Right renal cortex interstitium (tissue), 3 donors: ENCODE measurements around the gene UQCRC1. TPM values are rescaled to one million over a fixed set of nuclear protein-coding genes. Genes with fewer than 3 reads are reported as not detected.
A peak's percentile ranks its signal among the peaks of the same experiment; 100 is the strongest.

ENCODE experiments used
- DNase-seq, 3 donors: peaks; one replicate each; pipeline ENCODE4 v3.0.0-alpha.2; 2013; ENCODE audit warnings: low read depth in 3 of 3, low spot score in 2 of 3
- polyA plus RNA-seq, 3 donors: library from polyadenylated mRNA; unstranded; fragments of 120-200 nt; gene quantifications; one replicate each; pipeline ENCODE4 v1.2.1, GENCODE V29; 2013; ENCODE audit not compliant: insufficient read length in 3 of 3

UQCRC1 gene
- polyA plus RNA-seq, 3 donors = 294 to 321 (median 294) TPM

- no peak for DNase-seq
Observed at GRCh38 chr3:48599509-48600285, 9.7 kb downstream of the UQCRC1 start.

GRCh38 chr3:48599077-48599501, 10.4 kb downstream of the UQCRC1 start:
- no peak for DNase-seq

GRCh38 chr3:48598323-48599076, 10.9 kb downstream of the UQCRC1 start:
- DNase-seq = peak; percentile 64 to 75 (median 74)

GRCh38 chr3:48597408-48597800, 12.0 kb downstream of the UQCRC1 start:
- DNase-seq = no peak

- no peak for DNase-seq
Observed at GRCh38 chr3:48596676-48597407, 12.6 kb downstream of the UQCRC1 start.

DNA sequence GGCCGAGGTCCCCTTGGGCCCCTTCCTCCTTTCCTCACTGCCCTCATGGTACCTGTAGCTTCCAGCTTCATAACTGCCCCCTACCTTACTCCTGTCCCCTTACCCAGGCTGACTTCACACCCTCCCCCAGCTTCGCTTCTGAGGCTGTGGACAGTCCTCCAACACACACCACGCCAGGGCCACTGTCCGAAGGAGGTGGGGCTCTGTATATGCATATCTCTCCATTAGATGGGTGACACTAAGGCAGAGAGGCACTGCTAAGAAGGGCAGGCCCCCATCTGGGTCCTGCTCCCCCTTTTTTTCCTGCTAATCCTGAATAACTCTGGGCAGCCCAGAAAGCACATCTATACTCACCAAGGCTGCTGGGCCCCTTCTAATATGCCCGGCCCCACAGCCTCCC, 13.3 kb downstream of the UQCRC1 start:
- no peak for DNase-seq

GRCh38 chr3:48595526-48596121, 13.8 kb downstream of the UQCRC1 start:
- peak in 1 of 3 donors; percentile 16 for DNase-seq

DNA sequence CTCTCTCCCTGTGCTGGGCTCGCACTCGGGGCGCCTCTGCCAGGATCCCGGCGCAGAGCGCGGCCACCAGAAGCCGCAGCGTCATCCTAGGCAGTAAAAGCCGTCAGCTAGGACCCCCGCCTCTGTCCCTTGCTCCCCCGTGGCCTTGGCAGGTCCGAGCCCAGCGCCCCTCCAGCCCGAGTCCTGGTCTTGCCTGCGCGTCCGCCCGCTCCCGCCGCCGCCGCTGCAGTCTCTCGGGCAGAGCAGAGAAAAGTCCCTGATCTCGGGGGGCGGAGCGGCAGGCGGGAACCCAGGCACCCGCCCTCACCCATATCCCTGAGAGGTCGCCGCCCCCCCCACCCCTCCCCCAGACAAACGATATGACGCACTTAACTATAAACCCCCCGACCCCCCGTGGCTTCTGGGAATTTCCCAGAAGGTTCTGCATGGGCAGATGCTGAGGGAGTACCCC, 14.3 kb downstream of the UQCRC1 start, which contains the start of gene COL7A1:
Gene COL7A1 (minus strand): TSS at position 255 of the 451 bp plus-strand sequence. CDS start 170 bp downstream, at position 85.
- no peak for DNase-seq

GRCh38 chr3:48594417-48595049, 14.9 kb downstream of the UQCRC1 start:
- no peak for DNase-seq

- no peak for DNase-seq
Observed at GRCh38 chr3:48593337-48593736, 16.1 kb downstream of the UQCRC1 start.

DNA sequence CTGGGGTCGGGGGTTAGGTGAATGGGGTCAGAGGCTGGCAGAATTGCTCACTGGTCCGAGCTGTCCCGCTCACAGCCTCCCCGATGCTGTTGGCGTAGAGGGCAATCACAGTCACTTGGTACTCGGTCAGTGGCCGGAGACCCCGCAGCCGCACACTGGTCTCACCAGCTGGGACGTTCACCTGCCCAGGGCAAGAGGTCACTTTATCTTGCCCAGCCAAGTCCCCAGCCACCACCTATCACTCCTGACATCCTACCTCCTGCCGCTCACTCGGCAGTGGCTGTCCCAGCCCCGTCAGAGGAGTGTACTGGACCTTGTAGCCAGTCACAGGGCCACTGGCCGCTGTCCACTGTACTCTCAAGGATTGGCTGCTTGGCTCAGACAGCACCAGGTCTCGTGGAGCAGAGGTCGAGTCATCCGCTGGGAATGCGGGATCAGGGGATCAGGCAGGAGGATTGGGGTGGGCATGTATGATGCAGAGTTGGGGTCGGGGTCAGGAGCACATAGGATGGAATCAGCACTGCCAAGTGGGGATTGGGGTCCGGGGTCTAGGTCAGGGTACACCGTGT, 16.8 kb downstream of the UQCRC1 start:
- DNase-seq = no peak

- DNase-seq = no peak
Observed at GRCh38 chr3:48591886-48592518, 17.4 kb downstream of the UQCRC1 start.

DNA sequence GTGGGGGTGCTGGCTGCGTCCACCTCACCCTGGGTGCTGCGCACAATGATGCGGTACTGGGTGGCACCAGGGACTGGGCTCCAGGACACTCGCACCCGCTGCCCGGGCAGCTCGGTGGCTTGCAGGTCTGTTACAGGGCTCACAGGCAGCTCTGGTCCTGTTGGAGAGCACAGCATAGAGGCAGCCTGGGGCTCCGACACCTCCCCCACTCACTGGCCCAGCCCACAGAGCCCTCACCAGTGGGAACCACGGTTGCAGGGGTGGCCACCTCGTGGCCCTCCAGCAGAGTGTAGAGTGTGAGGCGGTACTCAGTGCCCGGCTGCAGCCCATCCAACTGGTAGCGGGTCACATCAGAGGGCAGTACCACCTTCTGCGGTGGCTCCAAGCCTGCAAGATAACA, 18.0 kb downstream of the UQCRC1 start:
- DNase-seq = no peak

DNA sequence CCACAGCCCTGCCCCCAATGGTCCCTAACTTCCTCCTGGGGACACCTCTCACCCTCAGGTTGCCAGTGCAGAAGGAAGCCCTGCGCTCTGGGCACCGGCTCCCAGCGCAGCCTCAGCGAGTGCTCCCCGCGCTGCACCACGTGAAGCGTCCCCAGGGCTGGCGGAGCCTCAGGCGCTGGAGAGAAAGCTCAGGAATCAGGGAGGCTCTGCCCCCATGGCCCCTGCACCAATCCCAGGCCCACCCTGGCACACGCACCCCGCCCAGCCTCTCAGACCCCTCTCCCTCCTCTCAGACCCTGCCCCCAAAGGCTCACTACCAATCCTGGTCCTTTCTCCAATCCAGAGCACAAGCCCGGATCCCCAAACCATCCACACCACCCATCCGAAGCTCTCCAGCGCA, 21.2 kb downstream of the UQCRC1 start:
- DNase-seq = no peak

GRCh38 chr3:48587686-48588085, 21.8 kb downstream of the UQCRC1 start:
- DNase-seq = no peak

GRCh38 chr3:48585411-48585810, 24.0 kb downstream of the UQCRC1 start:
- no peak for DNase-seq

GRCh38 chr3:48584836-48585235, 24.6 kb downstream of the UQCRC1 start:
- DNase-seq = no peak

DNA sequence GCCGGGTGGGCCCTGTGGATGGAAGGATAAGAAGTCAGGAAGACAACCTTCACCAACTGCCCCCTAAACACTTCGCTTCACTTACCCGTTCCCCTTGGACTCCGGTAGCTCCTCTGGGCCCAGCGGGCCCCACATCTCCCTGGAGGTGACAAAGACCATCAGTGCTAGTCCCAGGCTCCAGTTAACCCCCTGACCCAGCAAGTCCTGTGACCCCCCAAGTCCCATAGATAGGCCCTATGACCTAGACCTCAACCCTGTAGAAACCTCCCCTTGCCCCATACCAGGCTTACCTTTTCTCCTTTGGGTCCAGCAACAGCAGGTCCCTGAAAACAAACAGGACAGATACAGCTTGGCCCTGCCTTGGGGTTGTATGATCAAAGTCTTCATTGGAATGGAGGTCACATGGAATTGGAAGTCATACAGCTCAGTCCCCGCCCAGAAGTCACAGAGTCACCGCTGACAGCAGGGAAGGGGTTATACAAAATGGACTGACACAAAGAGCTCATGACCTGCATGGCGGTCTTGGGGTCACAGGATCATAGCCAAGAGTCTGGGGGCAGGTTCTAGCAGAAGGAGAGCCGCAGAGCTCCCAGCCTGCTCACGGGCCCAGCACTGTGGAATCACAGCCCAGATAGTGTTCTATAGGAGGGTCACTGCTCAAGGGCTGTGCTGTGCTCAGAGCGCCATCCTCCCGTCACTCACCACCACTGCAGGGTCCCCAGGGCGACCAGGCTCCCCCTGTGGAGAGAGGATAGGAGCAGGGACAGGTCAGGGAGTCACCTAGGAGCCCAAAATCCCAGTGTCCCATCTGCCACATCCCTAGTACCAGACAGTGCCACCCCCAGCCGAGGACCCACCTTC, 27.6 kb downstream of the UQCRC1 start:
- DNase-seq = no peak
